ENCODE data around the gene HRNR.

GRCh38 chr1:152182431-152182830 is 41.6 kb downstream of the HRNR start:
- TF ChIP-seq CTCF (IDR thresholded peaks at IDR 0.05; ENCODE audit: low read depth, low read length, poor library complexity, severe bottlenecking), result peak; percentile 34
- TF ChIP-seq EZH2phosphoT487 (IDR thresholded peaks at IDR 0.05; ENCODE audit: borderline replicate concordance, low read length), result no peak

All from DOHH2 (cell line).